GM13976 (cell line): ENCODE data around the gene TMEM109.

Experiments
- DNase-seq: peaks from one replicate; pipeline ENCODE4 v3.0.0; 2012; ENCODE audit warnings: low spot score
- CTCF ChIP-seq: IDR thresholded peaks from 2 replicates; pipeline ENCODE4 v1.5.1; 2012; ENCODE audit warnings: borderline replicate concordance, mild to moderate bottlenecking; ENCODE audit not compliant: insufficient read depth; ENCODE audit errors: extremely low read depth, missing control alignments, control extremely low read depth
- in situ Hi-C: fragments of 300-500 bp; cut with MboI; formaldehyde crosslinking; loops from one replicate; pipeline ENCODE4 v1.12.0; 2022; ENCODE audit warnings: low sequenced_read_pairs, mixed read lengths, inconsistent platforms; ENCODE audit not compliant: unreplicated experiment

The TMEM109 gene

GRCh38 chr11:60873533-60873932 lies 40.4 kb upstream of the TMEM109 start:
- in situ Hi-C loops: no loop called here
- no peak for DNase-seq
- TF ChIP-seq CTCF: no peak

GRCh38 chr11:60874421-60875365 lies 39.3 kb upstream of the TMEM109 start:
- in situ Hi-C loops: no loop called here
- TF ChIP-seq CTCF: no peak
- DNase-seq: no peak

GRCh38 chr11:60875366-60876167 lies 38.4 kb upstream of the TMEM109 start:
- in situ Hi-C loops: no loop called here
- TF ChIP-seq CTCF: no peak
- no peak for DNase-seq

- no peak for TF ChIP-seq CTCF
- in situ Hi-C loops: no loop called here
- no peak for DNase-seq
Observed at GRCh38 chr11:60876168-60876485, 37.8 kb upstream of the TMEM109 start.

GRCh38 chr11:60878245-60879101 lies 35.5 kb upstream of the TMEM109 start:
- in situ Hi-C loops: no loop called here
- no peak for TF ChIP-seq CTCF
- DNase-seq: no peak

GRCh38 chr11:60879104-60879503 lies 34.9 kb upstream of the TMEM109 start:
- in situ Hi-C loops: no loop called here
- DNase-seq: no peak
- no peak for TF ChIP-seq CTCF
